SJCRH30 (cell line): Measurements from ENCODE around the gene MSS51. TPM values are rescaled to one million over a fixed set of nuclear protein-coding genes. Genes with fewer than 3 reads are reported as not detected.

Experiments
- DNase-seq, 2 experiments: peaks; one replicate each; pipeline ENCODE4 v3.0.0-alpha.2; 2015 to 2020
- H3K27ac ChIP-seq: fragments of 250-450 bp; sonication (Bioruptor Pico); 2 replicates; pipeline ENCODE4 v1.5.1; 2020; ENCODE audit warnings: mild to moderate bottlenecking, moderate library complexity
- H3K27me3 ChIP-seq: fragments of 250-450 bp; sonication (Bioruptor Pico); 2 replicates; pipeline ENCODE4 v1.5.1; 2020; ENCODE audit warnings: mild to moderate bottlenecking, moderate library complexity
- H3K36me3 ChIP-seq: fragments of 250-450 bp; sonication (Bioruptor Pico); 2 replicates; pipeline ENCODE4 v1.5.1; 2020; ENCODE audit warnings: mild to moderate bottlenecking, moderate library complexity
- H3K4me1 ChIP-seq: fragments of 250-450 bp; sonication (Bioruptor Pico); 2 replicates; pipeline ENCODE4 v1.5.1; 2020; ENCODE audit warnings: mild to moderate bottlenecking, moderate library complexity
- H3K4me3 ChIP-seq: fragments of 250-450 bp; sonication (Bioruptor Pico); 2 replicates; pipeline ENCODE4 v1.5.1; 2020; ENCODE audit warnings: mild to moderate bottlenecking, moderate library complexity
- H3K9me3 ChIP-seq: fragments of 250-450 bp; sonication (Bioruptor Pico); replicated peaks from 2 replicates; pipeline ENCODE4 v1.5.1; 2020; ENCODE audit warnings: mild to moderate bottlenecking, moderate library complexity
- total RNA-seq: library from RNA; depleted of rRNA; stranded (reverse); fragments of >200 nt; shearing (Covaris generic); gene quantifications from 2 replicates; pipeline ENCODE4 v1.2.3, GENCODE V29; 2014

The MSS51 gene
- total RNA-seq, 1 experiment from 2014 or later, result 1.2 TPM

GRCh38 chr10:73439605-73440312 is 6.4 kb upstream of the MSS51 start:
- Histone ChIP-seq H3K4me3 (no peak overlapping the region), H3K27ac (no peak overlapping the region), H3K27me3 (no peaks in the 10 kb centered on the region), H3K36me3 (peaks cover 12% of the 10 kb centered on the region), H3K4me1 (peaks cover under 1% of the 10 kb centered on the region; the same call in 1 of the 2 replicates), H3K9me3 (no peaks in the 10 kb centered on the region)
- no peak for DNase-seq

- Histone ChIP-seq H3K4me1 (peaks cover 7% of the 10 kb centered on the region), H3K27ac (no peak overlapping the region)
- DNase-seq, result no peak
Observed at GRCh38 chr10:73439055-73439454, 5.7 kb upstream of the MSS51 start.

DNA sequence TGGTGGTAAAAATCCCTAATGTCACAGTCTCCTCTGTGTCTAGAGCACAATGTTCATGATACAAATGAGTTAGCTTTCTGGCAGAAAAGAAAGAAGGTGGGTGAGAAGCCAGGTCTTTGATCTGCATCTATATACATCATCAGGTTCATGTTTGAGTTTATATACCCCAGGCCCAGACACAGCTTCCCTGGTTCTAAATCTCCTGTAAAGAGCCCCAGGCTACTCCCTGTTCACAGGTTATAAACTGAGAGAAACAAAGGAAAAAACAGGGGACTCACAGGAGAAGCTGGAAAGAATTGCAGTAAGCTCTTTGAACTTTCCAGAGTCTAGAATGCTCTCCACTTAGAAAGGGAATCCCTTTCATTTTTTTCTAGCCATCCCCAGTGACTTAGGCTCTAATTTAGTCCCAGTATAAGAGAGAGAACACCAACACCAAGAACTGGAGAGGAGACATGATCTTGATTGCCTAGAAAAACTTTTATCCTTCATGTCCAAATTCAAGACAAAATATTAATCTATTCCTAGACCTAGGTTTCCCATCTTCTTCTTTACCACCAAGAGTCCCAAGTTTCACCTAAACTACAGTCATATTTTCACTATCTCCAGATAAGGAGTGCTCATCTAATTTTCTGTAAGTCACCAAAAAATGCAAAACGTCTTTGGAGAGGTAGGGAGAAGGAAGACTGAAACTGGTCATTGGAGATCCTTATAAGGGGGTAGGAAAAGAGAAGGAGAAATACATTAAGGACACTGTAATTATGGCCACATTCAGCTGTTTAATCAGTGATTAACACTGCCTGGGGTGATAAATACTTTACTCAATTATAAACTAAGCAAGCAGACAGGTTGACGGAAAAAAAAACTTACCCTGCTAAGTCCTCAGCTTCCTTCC is 469 bp downstream of the MSS51 start:
- H3K36me3 ChIP-seq, result peaks cover 6% of the 10 kb centered on the region
- DNase-seq, result peak in 1 of 2 experiments; percentile 28
- H3K9me3 ChIP-seq, result no peaks in the 10 kb centered on the region
- H3K4me1 ChIP-seq, result peaks cover 22% of the 10 kb centered on the region
- H3K27ac ChIP-seq, result no peak overlapping the region; the same call in 1 of the 2 replicates
- H3K27me3 ChIP-seq, result no peaks in the 10 kb centered on the region
- H3K4me3 ChIP-seq, result no peak overlapping the region

More at GRCh38 chr10:73439055-73439454, 5.7 kb upstream of the MSS51 start:
- H3K9me3 ChIP-seq, result no peaks in the 10 kb centered on the region
- H3K27me3 ChIP-seq, result no peaks in the 10 kb centered on the region
- peaks cover 12% of the 10 kb centered on the region for H3K36me3 ChIP-seq
- H3K4me3 ChIP-seq, result no peak overlapping the region

- peaks cover 18% of the 10 kb centered on the region for H3K36me3 ChIP-seq
- no peak overlapping the region for H3K27ac ChIP-seq
- no peak for DNase-seq
- H3K9me3 ChIP-seq, result no peaks in the 10 kb centered on the region
- H3K4me3 ChIP-seq, result no peak overlapping the region
- H3K4me1 ChIP-seq, result no peaks in the 10 kb centered on the region
- no peaks in the 10 kb centered on the region for H3K27me3 ChIP-seq
Observed at GRCh38 chr10:73426318-73426717, 7.0 kb downstream of the MSS51 start.

DNA sequence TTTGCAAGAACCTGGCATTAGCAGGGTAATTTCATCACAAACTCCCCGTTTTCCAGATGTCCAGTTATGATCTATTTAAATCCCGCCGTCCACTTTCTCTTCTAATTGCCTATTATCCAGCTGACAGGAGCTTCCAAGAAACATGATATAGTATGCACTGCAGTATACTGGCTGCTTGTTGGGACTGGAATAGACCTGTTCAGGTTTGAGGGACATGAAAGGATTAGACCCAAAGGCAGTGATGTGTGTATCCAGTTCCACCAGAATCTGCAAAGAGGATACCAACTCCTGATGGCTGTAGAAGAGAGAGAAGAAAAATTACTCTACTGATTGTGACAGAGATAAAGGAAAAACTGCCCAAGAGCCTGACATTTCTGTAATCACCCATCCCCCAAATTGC is 8.9 kb downstream of the MSS51 start:
- Histone ChIP-seq H3K27me3 (no peaks in the 10 kb centered on the region), H3K4me3 (no peak overlapping the region), H3K36me3 (peaks cover 18% of the 10 kb centered on the region), H3K9me3 (no peaks in the 10 kb centered on the region), H3K4me1 (no peaks in the 10 kb centered on the region), H3K27ac (no peak overlapping the region)
- no peak for DNase-seq

DNA sequence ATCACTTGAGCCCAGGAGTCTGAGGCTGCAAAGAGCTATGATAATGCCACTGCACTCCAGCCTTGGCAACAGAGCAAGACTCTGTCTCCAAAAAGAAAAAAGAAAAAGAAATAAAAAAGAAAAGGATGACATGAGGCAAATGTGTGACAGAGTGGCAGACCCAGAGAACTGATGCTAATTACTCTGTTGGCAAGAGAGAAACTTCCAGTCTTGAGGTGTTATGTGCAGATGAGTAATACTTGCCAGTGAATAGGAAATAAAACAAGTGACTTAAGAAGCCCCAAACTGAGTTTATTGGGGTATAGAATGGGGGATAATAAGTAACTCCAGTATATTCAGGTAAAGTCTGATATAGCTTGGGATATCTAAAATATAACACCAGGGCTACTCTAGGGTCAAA is 10.1 kb downstream of the MSS51 start:
- H3K4me1 ChIP-seq, result no peaks in the 10 kb centered on the region
- no peak overlapping the region for H3K4me3 ChIP-seq
- H3K36me3 ChIP-seq, result peaks cover 18% of the 10 kb centered on the region
- H3K9me3 ChIP-seq, result no peaks in the 10 kb centered on the region
- DNase-seq, result no peak
- no peaks in the 10 kb centered on the region for H3K27me3 ChIP-seq
- no peak overlapping the region for H3K27ac ChIP-seq

GRCh38 chr10:73416571-73416970 is 16.8 kb downstream of the MSS51 start:
- Histone ChIP-seq H3K4me1 (no peaks in the 10 kb centered on the region), H3K4me3 (no peak overlapping the region), H3K9me3 (no peaks in the 10 kb centered on the region), H3K36me3 (no peaks in the 10 kb centered on the region), H3K27ac (no peak overlapping the region), H3K27me3 (no peaks in the 10 kb centered on the region)
- DNase-seq, result no peak

DNA sequence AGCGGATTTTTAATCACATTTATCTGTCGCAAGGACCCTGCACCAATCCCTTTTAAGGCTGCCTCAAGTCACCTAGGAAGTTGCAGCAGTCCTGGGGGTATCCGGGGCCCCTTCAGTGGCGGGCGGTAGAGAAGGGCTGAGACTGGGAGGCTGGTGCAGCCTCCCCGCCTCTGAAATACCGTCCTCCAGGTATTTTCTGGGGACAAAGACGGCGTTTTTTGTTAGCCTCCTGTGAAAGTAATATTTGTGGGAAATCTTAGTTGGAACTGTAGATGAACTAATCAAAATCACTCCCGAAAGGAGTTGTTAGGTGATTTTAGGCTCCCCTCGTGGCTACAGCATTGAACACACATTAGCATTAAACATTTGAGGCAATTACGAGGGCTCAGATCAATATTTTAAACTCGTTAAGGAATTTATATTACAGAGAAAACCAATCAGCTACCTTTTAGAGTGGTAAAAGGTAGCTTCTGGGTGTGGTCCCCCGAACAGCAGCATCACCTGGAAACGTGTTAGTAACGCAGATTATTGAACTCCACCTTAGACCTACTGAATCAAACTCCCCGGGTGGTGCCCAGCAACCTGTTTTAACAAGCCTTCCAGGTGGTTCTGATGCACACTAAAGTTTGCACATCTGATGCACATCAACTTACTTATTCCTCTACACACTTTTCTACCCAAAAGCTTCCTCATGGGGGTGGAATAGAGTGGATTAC is 19.0 kb downstream of the MSS51 start:
- Histone ChIP-seq H3K9me3 (no peaks in the 10 kb centered on the region), H3K27ac (no peak overlapping the region; the same call in 1 of the 2 replicates), H3K4me3 (peak overlapping the region; percentile 87), H3K4me1 (no peaks in the 10 kb centered on the region), H3K36me3 (no peaks in the 10 kb centered on the region), H3K27me3 (no peaks in the 10 kb centered on the region)
- no peak for DNase-seq

GRCh38 chr10:73413528-73414229 is 19.7 kb downstream of the MSS51 start, which contains the start of gene ANXA7:
Gene ANXA7 (minus strand): TSS chr10:73414058. CDS start chr10:73400856, 13,202 bp downstream.
- H3K27ac ChIP-seq, result peak within 1 kb of the TSS; percentile 76
- H3K36me3 ChIP-seq, result no peaks in the 10 kb centered on the region
- peak within 1 kb of the TSS; percentile 87 for H3K4me3 ChIP-seq
- no peaks in the 10 kb centered on the region for H3K9me3 ChIP-seq
- DNase-seq, result peak; percentile 92
- no peaks in the 10 kb centered on the region for H3K27me3 ChIP-seq
- H3K4me1 ChIP-seq, result no peaks in the 10 kb centered on the region

- DNase-seq, result peak; percentile 50 to 70
- H3K4me1 ChIP-seq, result no peaks in the 10 kb centered on the region
- H3K36me3 ChIP-seq, result no peaks in the 10 kb centered on the region
- H3K27ac ChIP-seq, result peak overlapping the region; percentile 76
- no peaks in the 10 kb centered on the region for H3K27me3 ChIP-seq
- H3K4me3 ChIP-seq, result peak overlapping the region; percentile 87
- no peaks in the 10 kb centered on the region for H3K9me3 ChIP-seq
Observed at GRCh38 chr10:73413108-73413527, 20.2 kb downstream of the MSS51 start.

- Histone ChIP-seq H3K36me3 (0 out of 2 replicates have a peak, but pooled peaks cover 3% of the 10 kb centered on the region), H3K9me3 (no peaks in the 10 kb centered on the region), H3K27ac (no peak overlapping the region), H3K27me3 (no peaks in the 10 kb centered on the region), H3K4me1 (no peaks in the 10 kb centered on the region), H3K4me3 (no peak overlapping the region)
- no peak for DNase-seq
Observed at GRCh38 chr10:73410897-73411296, 22.5 kb downstream of the MSS51 start.

- Histone ChIP-seq H3K4me3 (no peak overlapping the region), H3K4me1 (no peaks in the 10 kb centered on the region), H3K36me3 (0 out of 2 replicates have a peak, but pooled peaks cover 3% of the 10 kb centered on the region), H3K27ac (no peak overlapping the region), H3K27me3 (no peaks in the 10 kb centered on the region), H3K9me3 (no peaks in the 10 kb centered on the region)
- no peak for DNase-seq
Observed at GRCh38 chr10:73408978-73409521, 24.3 kb downstream of the MSS51 start.

DNA sequence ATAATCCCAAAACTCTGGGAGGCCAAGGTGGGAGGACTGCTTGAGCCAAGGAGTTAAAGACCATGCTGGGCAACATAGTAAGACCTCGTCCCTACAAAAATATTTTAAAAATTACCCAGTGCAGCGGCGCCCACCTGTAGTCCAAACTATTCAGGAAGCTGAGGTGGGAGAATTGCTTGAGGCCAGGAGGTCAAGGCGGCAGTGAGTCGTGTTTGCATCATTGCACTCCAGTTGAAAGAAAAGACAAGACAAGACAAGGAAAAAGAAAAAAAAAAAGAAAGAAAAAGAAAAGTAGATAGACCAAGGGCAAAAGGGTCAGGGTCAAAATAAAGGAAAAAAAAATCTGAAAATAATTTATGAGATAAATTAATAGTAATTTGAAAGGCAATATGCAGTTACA is 25.3 kb downstream of the MSS51 start:
- DNase-seq, result no peak

DNA sequence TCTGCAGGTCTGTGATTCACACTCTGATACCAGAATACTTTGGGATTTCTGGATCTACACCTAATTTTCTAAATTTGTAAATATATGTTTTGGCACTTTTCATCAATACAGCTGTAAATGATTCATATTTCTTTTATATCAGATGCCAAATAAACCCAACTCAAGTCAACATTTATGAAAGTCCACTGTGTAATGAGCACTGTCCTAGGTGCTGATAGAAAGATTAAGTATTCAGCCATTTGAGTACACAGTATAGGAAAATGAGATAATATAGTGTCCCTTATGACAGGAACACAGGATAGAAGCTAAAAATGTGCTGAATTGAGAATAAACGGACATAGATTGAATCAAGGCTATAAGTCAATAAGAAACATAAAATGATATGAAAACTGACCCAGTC is 25.9 kb downstream of the MSS51 start:
- no peaks in the 10 kb centered on the region for H3K9me3 ChIP-seq
- no peak overlapping the region for H3K4me3 ChIP-seq
- no peaks in the 10 kb centered on the region for H3K4me1 ChIP-seq
- H3K27me3 ChIP-seq, result no peaks in the 10 kb centered on the region
- H3K27ac ChIP-seq, result no peak overlapping the region
- 0 out of 2 replicates have a peak, but pooled peaks cover 3% of the 10 kb centered on the region for H3K36me3 ChIP-seq
- no peak for DNase-seq

More for the DNA sequence above, 25.3 kb downstream of the MSS51 start:
- H3K36me3 ChIP-seq, result 0 out of 2 replicates have a peak, but pooled peaks cover 3% of the 10 kb centered on the region
- H3K27ac ChIP-seq, result no peak overlapping the region
- H3K27me3 ChIP-seq, result no peaks in the 10 kb centered on the region
- H3K4me1 ChIP-seq, result no peaks in the 10 kb centered on the region
- H3K9me3 ChIP-seq, result no peaks in the 10 kb centered on the region
- no peak overlapping the region for H3K4me3 ChIP-seq
